ENCODE data around the gene ADAM12.

DNA sequence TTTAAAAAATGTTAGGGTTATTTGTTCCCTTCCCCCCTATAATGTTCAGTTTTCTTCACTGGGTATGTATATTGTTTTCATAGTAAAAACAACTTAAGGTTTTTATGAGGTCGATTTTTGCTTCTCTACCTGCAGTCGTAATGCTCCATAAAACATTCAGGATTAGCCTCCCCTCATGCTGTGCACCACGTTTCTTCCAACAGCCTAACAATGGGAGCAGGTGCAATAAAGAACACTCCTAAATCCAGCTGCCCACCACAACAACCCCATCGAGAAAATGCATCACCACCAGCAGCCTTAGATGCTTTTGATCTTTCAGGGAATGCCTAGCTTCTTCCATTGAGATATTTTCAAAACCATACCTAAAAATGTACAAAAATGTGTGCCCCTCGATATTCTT lies 111.1 kb downstream of the ADAM12 start:
- TF ChIP-seq EZH2 (IDR thresholded peaks at IDR 0.05; ENCODE audit: borderline replicate concordance, low read depth, low read length, severe bottlenecking) (no peak), POLR2A (IDR thresholded peaks at IDR 0.05; ENCODE audit: low read depth, low read length) (no peak), POLR2AphosphoS5 (IDR thresholded peaks at IDR 0.05; ENCODE audit: insufficient read depth, low read depth, low read length) (no peak), GATA2 (IDR thresholded peaks at IDR 0.05; ENCODE audit: insufficient read depth, insufficient read length, low read depth, low read length) (no peak), MYC (IDR thresholded peaks at IDR 0.05; ENCODE audit: low read depth, low read length) (no peak), FOS (IDR thresholded peaks at IDR 0.05; ENCODE audit: borderline replicate concordance, insufficient read depth, low read length) (no peak)
- TF ChIP-seq, protein P1, sequence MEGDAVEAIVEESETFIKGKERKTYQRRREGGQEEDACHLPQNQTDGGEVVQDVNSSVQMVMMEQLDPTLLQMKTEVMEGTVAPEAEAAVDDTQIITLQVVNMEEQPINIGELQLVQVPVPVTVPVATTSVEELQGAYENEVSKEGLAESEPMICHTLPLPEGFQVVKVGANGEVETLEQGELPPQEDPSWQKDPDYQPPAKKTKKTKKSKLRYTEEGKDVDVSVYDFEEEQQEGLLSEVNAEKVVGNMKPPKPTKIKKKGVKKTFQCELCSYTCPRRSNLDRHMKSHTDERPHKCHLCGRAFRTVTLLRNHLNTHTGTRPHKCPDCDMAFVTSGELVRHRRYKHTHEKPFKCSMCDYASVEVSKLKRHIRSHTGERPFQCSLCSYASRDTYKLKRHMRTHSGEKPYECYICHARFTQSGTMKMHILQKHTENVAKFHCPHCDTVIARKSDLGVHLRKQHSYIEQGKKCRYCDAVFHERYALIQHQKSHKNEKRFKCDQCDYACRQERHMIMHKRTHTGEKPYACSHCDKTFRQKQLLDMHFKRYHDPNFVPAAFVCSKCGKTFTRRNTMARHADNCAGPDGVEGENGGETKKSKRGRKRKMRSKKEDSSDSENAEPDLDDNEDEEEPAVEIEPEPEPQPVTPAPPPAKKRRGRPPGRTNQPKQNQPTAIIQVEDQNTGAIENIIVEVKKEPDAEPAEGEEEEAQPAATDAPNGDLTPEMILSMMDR (IDR thresholded peaks at IDR 0.05; ENCODE audit: extremely low read depth in 1 of 2, insufficient read depth in 1 of 2, low read depth in 1 of 2, low read length in 2 of 2): no peak
- TF ChIP-seq, protein P2, sequence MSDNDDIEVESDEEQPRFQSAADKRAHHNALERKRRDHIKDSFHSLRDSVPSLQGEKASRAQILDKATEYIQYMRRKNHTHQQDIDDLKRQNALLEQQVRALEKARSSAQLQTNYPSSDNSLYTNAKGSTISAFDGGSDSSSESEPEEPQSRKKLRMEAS (IDR thresholded peaks at IDR 0.05; ENCODE audit: insufficient read depth, insufficient read length): no peak
